K562 (cell line): ENCODE results near the gene RBMS3. TPM values are rescaled to one million over a fixed set of nuclear protein-coding genes. Genes with fewer than 3 reads are reported as not detected.

ENCODE experiments used
- ATAC-seq: fragments of 200-7000 bp; cut with Tn5 transposase; 3 replicates; pipeline ENCODE4 v1.9.1; 2020; ENCODE audit warnings: moderate library complexity
- BruUV-seq: library from RNA; stranded (reverse); fragments of 400-500 nt; replicated peaks from 2 replicates; lab custom pipeline; 2021; lab: Mats Ljungman, UMichigan
- CTCF ChIA-PET: fragments of 300-600 bp; formaldehyde crosslinking; extraction: SDS; loops from one replicate; lab custom pipeline; 2021; ENCODE audit warnings: low intra/inter-chr PET ratio; lab: Yijun Ruan, JAX
- POLR2A ChIA-PET: fragments of 300-600, 350-650 bp; sonication (Branson Sonifier 250); formaldehyde crosslinking; extraction: SDS; loops from one replicate; lab custom pipeline; 2021; ENCODE audit warnings: antibody characterized with exemption, inconsistent platforms; lab: Yijun Ruan, JAX
- DNase-seq, 4 experiments: peaks; one replicate each; pipeline versions ENCODE4 v3.0.0 to v3.0.0-alpha.2; 2011 to 2018; ENCODE audit warnings: low spot score in 3 of 4, mixed read lengths in 3 of 4; ENCODE audit errors: extremely low read depth in 1 of 4
- FAIRE-seq: peaks from 2 replicates; lab custom pipeline; 2011; peaks lifted over from hg19 to GRCh38; lab: Jason Lieb, UNC
- H2AFZ ChIP-seq: 2 replicates; pipeline ENCODE4 v1.6.0; 2011; ENCODE audit warnings: low read depth, low read length, control low read depth, inconsistent platforms
- H3K27ac ChIP-seq: fragments of 200-600 bp; 3 replicates; pipeline ENCODE4 v1.8.0; 2011; ENCODE audit warnings: low read depth, mild to moderate bottlenecking, control low read depth, inconsistent platforms, low read length, moderate library complexity, mixed read lengths; ENCODE audit errors: extremely low read depth
- H3K27me3 ChIP-seq, 2 experiments: fragments of 300-600 bp in 1 of 2; 2 replicates in 1 of 2; 3 replicates in 1 of 2; pipeline versions ENCODE4 v1.6.0 to v1.8.0; 2011; ENCODE audit warnings: inconsistent platforms in 2 of 2, low read length in 2 of 2, mild to moderate bottlenecking in 1 of 2, mixed read lengths in 1 of 2, moderate library complexity in 1 of 2; ENCODE audit not compliant: control insufficient read depth in 2 of 2, insufficient read depth in 2 of 2
- H3K36me3 ChIP-seq: fragments of 300-600 bp; 3 replicates; pipeline ENCODE4 v1.8.0; 2011; ENCODE audit warnings: mild to moderate bottlenecking, low read length, inconsistent platforms; ENCODE audit not compliant: control insufficient read depth, insufficient read depth
- H3K4me1 ChIP-seq, 2 experiments: fragments of 200-600 bp in 1 of 2; replicated peaks in 1 of 2; 2 replicates in 1 of 2; 3 replicates in 1 of 2; pipeline versions ENCODE4 v1.5.1 to v1.8.0; 2011; ENCODE audit warnings: inconsistent platforms in 2 of 2, low read length in 2 of 2, mild to moderate bottlenecking in 1 of 2, mixed read lengths in 1 of 2, moderate library complexity in 1 of 2; ENCODE audit not compliant: control insufficient read depth in 2 of 2, insufficient read depth in 2 of 2
- H3K4me2 ChIP-seq: 2 replicates; pipeline ENCODE4 v1.6.1; 2011; ENCODE audit warnings: low read length, control low read depth, inconsistent platforms, mixed read lengths; ENCODE audit not compliant: insufficient read depth
- H3K4me3 ChIP-seq: fragments of 200-600 bp; sonication (generic), shearing (Covaris generic); 2 replicates; pipeline ENCODE4 v1.5.1; 2016; ENCODE audit warnings: control low read depth, inconsistent platforms
- H3K79me2 ChIP-seq: fragments of 200-600 bp; 3 replicates; pipeline ENCODE4 v1.8.0; 2011; ENCODE audit warnings: low read length, inconsistent platforms; ENCODE audit not compliant: control insufficient read depth, insufficient read depth
- H3K9ac ChIP-seq, 2 experiments: 2 replicates each; pipeline versions ENCODE4 v1.6.0 to v1.6.1; 2011; ENCODE audit warnings: low read depth in 2 of 2, low read length in 2 of 2, control low read depth in 1 of 2, inconsistent platforms in 1 of 2, mild to moderate bottlenecking in 1 of 2, mixed read lengths in 1 of 2; ENCODE audit not compliant: insufficient read depth in 1 of 2
- H3K9me1 ChIP-seq: one replicate; pipeline ENCODE4 v1.6.0; 2011; ENCODE audit warnings: inconsistent platforms, mild to moderate bottlenecking, low read length, moderate library complexity; ENCODE audit not compliant: control insufficient read depth, insufficient read depth
- H3K9me3 ChIP-seq: replicated peaks from 2 replicates; pipeline ENCODE4 v1.5.1; 2011; ENCODE audit warnings: low read depth, low read length, inconsistent platforms; ENCODE audit not compliant: control insufficient read depth, insufficient read depth
- H4K20me1 ChIP-seq: replicated peaks from 2 replicates; pipeline ENCODE4 v1.6.1; 2011; ENCODE audit warnings: low read length, inconsistent platforms, mixed read lengths; ENCODE audit not compliant: control insufficient read depth, insufficient read depth
- CHD4 ChIP-seq: fragments of 200-600 bp; sonication (generic); IDR thresholded peaks from 3 replicates; pipeline ENCODE4 v1.6.1; 2012; ENCODE audit warnings: low read depth, mild to moderate bottlenecking, mixed read lengths, low read length, inconsistent platforms; ENCODE audit not compliant: insufficient read depth, insufficient replicate concordance, poor library complexity, severe bottlenecking
- CTBP1 ChIP-seq: fragments of 450-650 bp; IDR thresholded peaks from 2 replicates; pipeline ENCODE4 v1.6.1; 2016; ENCODE audit warnings: borderline replicate concordance
- FOXK1 ChIP-seq: sonication (generic); formaldehyde crosslinking; IDR thresholded peaks from 2 replicates; pipeline ENCODE4 v1.8.0; 2022; ENCODE audit warnings: missing genetic modification reagents, mild to moderate bottlenecking, borderline replicate concordance
- FOXK2 ChIP-seq, 2 experiments: fragments of 450-650 bp; IDR thresholded peaks in 1 of 2; conservative IDR thresholded peaks in 1 of 2; 2 replicates each; pipeline ENCODE4 v1.6.1; 2016; ENCODE audit warnings: low read depth in 2 of 2, mild to moderate bottlenecking in 1 of 2
- PYGO2 ChIP-seq: fragments of 450-650 bp; IDR thresholded peaks from 2 replicates; pipeline ENCODE4 v1.6.1; 2016; ENCODE audit warnings: mild to moderate bottlenecking, missing genetic modification characterization, moderate library complexity, missing compliant biosample characterization
- TAF1 ChIP-seq: IDR thresholded peaks from 2 replicates; pipeline ENCODE4 v1.6.1; 2011; ENCODE audit warnings: mild to moderate bottlenecking, low read length, moderate library complexity; ENCODE audit not compliant: insufficient read depth, control insufficient read depth, severe bottlenecking; ENCODE audit errors: extremely low read depth
- ZNF316 ChIP-seq: fragments of 450-650 bp; IDR thresholded peaks from 2 replicates; pipeline ENCODE4 v1.6.1; 2016
- ZNF507 ChIP-seq: conservative IDR thresholded peaks from 2 replicates; pipeline ENCODE4 v1.6.1; 2017; ENCODE audit warnings: missing genetic modification characterization, missing compliant biosample characterization
- ZNF655 ChIP-seq: fragments of 250-450 bp; sonication (Bioruptor Pico); IDR thresholded peaks from 2 replicates; pipeline ENCODE4 v1.5.0; 2021
- ZNF764 ChIP-seq: fragments of 250-450 bp; sonication (Bioruptor Pico); IDR thresholded peaks from 2 replicates; pipeline ENCODE4 v1.4.0; 2020; ENCODE audit warnings: low read depth, mild to moderate bottlenecking, moderate library complexity
- WGBS: fragments of 100-300 bp; shearing (Covaris generic); methylation state at CpG from one replicate; pipeline ENCODE4 v1.1.6; 2016; ENCODE audit warnings: low coverage, mixed read lengths; ENCODE audit not compliant: insufficient coverage; ENCODE audit errors: missing lambda C conversion rate; 5-methylcytosine and 5-hydroxymethylcytosine counted together
- in situ Hi-C: fragments of 300-500 bp; cut with MboI; formaldehyde crosslinking; loops from 4 replicates; pipeline ENCODE4 v1.15.0; 2018; ENCODE audit warnings: inconsistent platforms, mixed read lengths
- intact Hi-C: fragments of 100-400 bp; cut with micrococcal nuclease; formaldehyde crosslinking; loops from 2 replicates; pipeline ENCODE4 v1.14.2; 2022
- polyA plus RNA-seq, 8 experiments: library from polyadenylated mRNA; depleted of rRNA in 4 of 8; stranded (reverse) in 5 of 8; unstranded in 3 of 8; fragments of >200 nt; fragmentation: Nextera tagmentation in 2 of 8; fragmentation: Illumina TruSeq in 1 of 8; extraction: Ambion mirVana in 2 of 8; extraction: Trizol in 1 of 8; gene quantifications; 2 replicates each; pipeline versions ENCODE4 v1.2.1 to v1.2.3, GENCODE V29; 2011 to 2014; ENCODE audit warnings: inconsistent platforms in 1 of 8, missing spikeins in 1 of 8
- total RNA-seq, 7 experiments: library from RNA; depleted of rRNA in 6 of 7; stranded (reverse); fragments of >200 nt in 6 of 7; fragmentation: Illumina TruSeq in 2 of 7; extraction: Trizol in 2 of 7; gene quantifications; 2 replicates each; pipeline versions ENCODE4 v1.2.1 to v1.2.3, GENCODE V29; 2011 to 2021; ENCODE audit warnings: low replicate concordance in 1 of 7
- TF ChIP-seq, protein P1 (sequence below): fragments of 250-450 bp; sonication (Bioruptor Pico); IDR thresholded peaks from 2 replicates; pipeline ENCODE4 v1.8.0; 2022; ENCODE audit warnings: moderate library complexity, mild to moderate bottlenecking, inconsistent platforms
- TF ChIP-seq, protein P2 (sequence below): fragments of 200-800 bp; sonication (Bioruptor generic); IDR thresholded peaks from 2 replicates; pipeline ENCODE4 v1.6.1; 2016; ENCODE audit warnings: missing genetic modification characterization, missing compliant biosample characterization
- TF ChIP-seq, protein P3 (sequence below), 2 experiments: fragments of 250-450 bp in 1 of 2; fragments of 450-650 bp in 1 of 2; sonication (Bioruptor Pico) in 1 of 2; IDR thresholded peaks; 2 replicates each; pipeline versions ENCODE4 v1.6.1 to v1.8.0; 2016 to 2021; ENCODE audit warnings: mild to moderate bottlenecking in 2 of 2, moderate library complexity in 2 of 2, missing compliant biosample characterization in 1 of 2, missing genetic modification characterization in 1 of 2

Gene RBMS3
- total and polyA plus RNA-seq, 9 of the 15 experiments (the other 6 are each of a cell fraction or from before 2014, with no cell fraction given), result 0.20 TPM; not detected in 8

GRCh38 chr3:29557825-29558224 lies 277.0 kb downstream of the RBMS3 start:
- Histone ChIP-seq H3K9ac (no peak overlapping the region), H3K27me3 (no peaks in the 10 kb centered on the region), H3K36me3 (no peaks in the 10 kb centered on the region), H4K20me1 (no peaks in the 10 kb centered on the region), H3K79me2 (no peaks in the 10 kb centered on the region), H3K27ac (no peak overlapping the region), H3K9me3 (peaks cover 2% of the 10 kb centered on the region; the same call in 1 of the 2 replicates), H3K4me3 (no peak overlapping the region), H3K4me2 (no peak overlapping the region), H2AFZ (no peak overlapping the region), H3K9me1 (no peaks in the 10 kb centered on the region), H3K4me1 (no peaks in the 10 kb centered on the region)
- DNase-seq (no peak), FAIRE-seq (no peak), ATAC-seq (no peak)
- ChIA-PET CTCF (no interaction called here), POLR2A (no interaction called here)
- in situ Hi-C loops (no loop called here), intact Hi-C loops (no loop called here)
- 0% methylated on average over 2 of the region's 2 CpGs for WGBS
- no TSS peak for BruUV-seq
- TF ChIP-seq ZNF316 (no peak), CTBP1 (no peak), ZNF764 (CRISPR knock-in tag) (no peak), FOXK1 (CRISPR knock-in tag) (no peak), FOXK2 (conservative IDR thresholded peaks at IDR 0.05 in 1 of 2, IDR thresholded peaks at IDR 0.05 in 1 of 2; ENCODE audit: low read depth in 2 of 2) (no peak), PYGO2 (tag) (no peak), ZNF655 (CRISPR knock-in tag) (no peak), CHD4 (no peak), TAF1 (no peak), ZNF507 (tag) (no peak)
- TF ChIP-seq, protein P1, sequence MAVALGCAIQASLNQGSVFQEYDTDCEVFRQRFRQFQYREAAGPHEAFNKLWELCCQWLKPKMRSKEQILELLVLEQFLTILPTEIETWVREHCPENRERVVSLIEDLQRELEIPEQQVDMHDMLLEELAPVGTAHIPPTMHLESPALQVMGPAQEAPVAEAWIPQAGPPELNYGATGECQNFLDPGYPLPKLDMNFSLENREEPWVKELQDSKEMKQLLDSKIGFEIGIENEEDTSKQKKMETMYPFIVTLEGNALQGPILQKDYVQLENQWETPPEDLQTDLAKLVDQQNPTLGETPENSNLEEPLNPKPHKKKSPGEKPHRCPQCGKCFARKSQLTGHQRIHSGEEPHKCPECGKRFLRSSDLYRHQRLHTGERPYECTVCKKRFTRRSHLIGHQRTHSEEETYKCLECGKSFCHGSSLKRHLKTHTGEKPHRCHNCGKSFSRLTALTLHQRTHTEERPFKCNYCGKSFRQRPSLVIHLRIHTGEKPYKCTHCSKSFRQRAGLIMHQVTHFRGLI, result no peak
- TF ChIP-seq, protein P2, sequence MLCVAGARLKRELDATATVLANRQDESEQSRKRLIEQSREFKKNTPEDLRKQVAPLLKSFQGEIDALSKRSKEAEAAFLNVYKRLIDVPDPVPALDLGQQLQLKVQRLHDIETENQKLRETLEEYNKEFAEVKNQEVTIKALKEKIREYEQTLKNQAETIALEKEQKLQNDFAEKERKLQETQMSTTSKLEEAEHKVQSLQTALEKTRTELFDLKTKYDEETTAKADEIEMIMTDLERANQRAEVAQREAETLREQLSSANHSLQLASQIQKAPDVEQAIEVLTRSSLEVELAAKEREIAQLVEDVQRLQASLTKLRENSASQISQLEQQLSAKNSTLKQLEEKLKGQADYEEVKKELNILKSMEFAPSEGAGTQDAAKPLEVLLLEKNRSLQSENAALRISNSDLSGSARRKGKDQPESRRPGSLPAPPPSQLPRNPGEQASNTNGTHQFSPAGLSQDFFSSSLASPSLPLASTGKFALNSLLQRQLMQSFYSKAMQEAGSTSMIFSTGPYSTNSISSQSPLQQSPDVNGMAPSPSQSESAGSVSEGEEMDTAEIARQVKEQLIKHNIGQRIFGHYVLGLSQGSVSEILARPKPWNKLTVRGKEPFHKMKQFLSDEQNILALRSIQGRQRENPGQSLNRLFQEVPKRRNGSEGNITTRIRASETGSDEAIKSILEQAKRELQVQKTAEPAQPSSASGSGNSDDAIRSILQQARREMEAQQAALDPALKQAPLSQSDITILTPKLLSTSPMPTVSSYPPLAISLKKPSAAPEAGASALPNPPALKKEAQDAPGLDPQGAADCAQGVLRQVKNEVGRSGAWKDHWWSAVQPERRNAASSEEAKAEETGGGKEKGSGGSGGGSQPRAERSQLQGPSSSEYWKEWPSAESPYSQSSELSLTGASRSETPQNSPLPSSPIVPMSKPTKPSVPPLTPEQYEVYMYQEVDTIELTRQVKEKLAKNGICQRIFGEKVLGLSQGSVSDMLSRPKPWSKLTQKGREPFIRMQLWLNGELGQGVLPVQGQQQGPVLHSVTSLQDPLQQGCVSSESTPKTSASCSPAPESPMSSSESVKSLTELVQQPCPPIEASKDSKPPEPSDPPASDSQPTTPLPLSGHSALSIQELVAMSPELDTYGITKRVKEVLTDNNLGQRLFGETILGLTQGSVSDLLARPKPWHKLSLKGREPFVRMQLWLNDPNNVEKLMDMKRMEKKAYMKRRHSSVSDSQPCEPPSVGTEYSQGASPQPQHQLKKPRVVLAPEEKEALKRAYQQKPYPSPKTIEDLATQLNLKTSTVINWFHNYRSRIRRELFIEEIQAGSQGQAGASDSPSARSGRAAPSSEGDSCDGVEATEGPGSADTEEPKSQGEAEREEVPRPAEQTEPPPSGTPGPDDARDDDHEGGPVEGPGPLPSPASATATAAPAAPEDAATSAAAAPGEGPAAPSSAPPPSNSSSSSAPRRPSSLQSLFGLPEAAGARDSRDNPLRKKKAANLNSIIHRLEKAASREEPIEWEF, result no peak
- TF ChIP-seq, protein P3, sequence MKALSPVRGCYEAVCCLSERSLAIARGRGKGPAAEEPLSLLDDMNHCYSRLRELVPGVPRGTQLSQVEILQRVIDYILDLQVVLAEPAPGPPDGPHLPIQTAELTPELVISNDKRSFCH (CRISPR knock-in tag; IDR thresholded peaks at IDR 0.05), result no peak
- TF ChIP-seq, protein P3 (tag; IDR thresholded peaks at IDR 0.05), result no peak
